ENCODE results near the gene CDH13.

- TF ChIP-seq USF2 (IDR thresholded peaks at IDR 0.05; ENCODE audit: borderline replicate concordance, low read depth, low read length) (no peak), KDM1A (IDR thresholded peaks at IDR 0.05; ENCODE audit: borderline replicate concordance) (no peak), NRF1 (conservative IDR thresholded peaks at IDR 0.05; ENCODE audit: low read depth, low read length) (no peak), TCF7 (IDR thresholded peaks at IDR 0.05; ENCODE audit: borderline replicate concordance) (no peak), SUZ12 (IDR thresholded peaks at IDR 0.05; ENCODE audit: unreplicated experiment) (no peak)
- TF ChIP-seq, protein P1, sequence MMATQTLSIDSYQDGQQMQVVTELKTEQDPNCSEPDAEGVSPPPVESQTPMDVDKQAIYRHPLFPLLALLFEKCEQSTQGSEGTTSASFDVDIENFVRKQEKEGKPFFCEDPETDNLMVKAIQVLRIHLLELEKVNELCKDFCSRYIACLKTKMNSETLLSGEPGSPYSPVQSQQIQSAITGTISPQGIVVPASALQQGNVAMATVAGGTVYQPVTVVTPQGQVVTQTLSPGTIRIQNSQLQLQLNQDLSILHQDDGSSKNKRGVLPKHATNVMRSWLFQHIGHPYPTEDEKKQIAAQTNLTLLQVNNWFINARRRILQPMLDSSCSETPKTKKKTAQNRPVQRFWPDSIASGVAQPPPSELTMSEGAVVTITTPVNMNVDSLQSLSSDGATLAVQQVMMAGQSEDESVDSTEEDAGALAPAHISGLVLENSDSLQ (IDR thresholded peaks at IDR 0.05), result no peak
- TF ChIP-seq, protein P2, sequence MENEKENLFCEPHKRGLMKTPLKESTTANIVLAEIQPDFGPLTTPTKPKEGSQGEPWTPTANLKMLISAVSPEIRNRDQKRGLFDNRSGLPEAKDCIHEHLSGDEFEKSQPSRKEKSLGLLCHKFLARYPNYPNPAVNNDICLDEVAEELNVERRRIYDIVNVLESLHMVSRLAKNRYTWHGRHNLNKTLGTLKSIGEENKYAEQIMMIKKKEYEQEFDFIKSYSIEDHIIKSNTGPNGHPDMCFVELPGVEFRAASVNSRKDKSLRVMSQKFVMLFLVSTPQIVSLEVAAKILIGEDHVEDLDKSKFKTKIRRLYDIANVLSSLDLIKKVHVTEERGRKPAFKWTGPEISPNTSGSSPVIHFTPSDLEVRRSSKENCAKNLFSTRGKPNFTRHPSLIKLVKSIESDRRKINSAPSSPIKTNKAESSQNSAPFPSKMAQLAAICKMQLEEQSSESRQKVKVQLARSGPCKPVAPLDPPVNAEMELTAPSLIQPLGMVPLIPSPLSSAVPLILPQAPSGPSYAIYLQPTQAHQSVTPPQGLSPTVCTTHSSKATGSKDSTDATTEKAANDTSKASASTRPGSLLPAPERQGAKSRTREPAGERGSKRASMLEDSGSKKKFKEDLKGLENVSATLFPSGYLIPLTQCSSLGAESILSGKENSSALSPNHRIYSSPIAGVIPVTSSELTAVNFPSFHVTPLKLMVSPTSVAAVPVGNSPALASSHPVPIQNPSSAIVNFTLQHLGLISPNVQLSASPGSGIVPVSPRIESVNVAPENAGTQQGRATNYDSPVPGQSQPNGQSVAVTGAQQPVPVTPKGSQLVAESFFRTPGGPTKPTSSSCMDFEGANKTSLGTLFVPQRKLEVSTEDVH (IDR thresholded peaks at IDR 0.05; ENCODE audit: low read depth, partially characterized antibody), result no peak
Observed at GRCh38 chr16:82814059-82814458, 187.3 kb downstream of the CDH13 start.
